ENCODE data around the gene ELK3. TPM values are rescaled to one million over a fixed set of nuclear protein-coding genes. Genes with fewer than 3 reads are reported as not detected.

ELK3 gene
- total RNA-seq, 2 experiments from 2014 or later, result 26.8 to 31.5 TPM

DNA sequence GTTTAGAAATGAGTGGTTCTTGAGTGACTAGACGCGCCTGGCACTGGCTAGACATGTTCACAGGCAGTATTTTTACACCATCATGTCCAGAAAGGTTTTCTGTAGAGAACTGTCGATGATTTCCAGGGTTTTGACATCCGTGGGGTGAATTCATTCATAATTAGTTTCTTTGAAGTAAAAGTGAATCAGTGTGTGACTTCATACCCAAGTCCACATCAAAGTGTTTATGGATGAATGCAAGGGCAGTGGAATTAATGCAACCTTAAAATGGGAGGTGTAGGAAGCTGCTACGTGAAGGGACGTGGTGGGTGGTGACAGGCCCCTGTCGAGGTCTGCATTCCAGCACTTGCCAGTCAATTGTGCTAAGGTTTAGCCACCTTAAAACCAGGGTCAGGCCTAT lies 38.4 kb upstream of the ELK3 start:
- TF ChIP-seq CTCF (IDR thresholded peaks at IDR 0.05), result no peak
- CTCF ChIA-PET, result no interaction called here
- Mint-ChIP-seq H3K4me1 (ENCODE audit: low read depth) (no peaks in the 10 kb centered on the region), H3K27ac (no peak overlapping the region), H3K4me3 (no peak overlapping the region), H3K9me3 (no peaks in the 10 kb centered on the region), H3K36me3 (ENCODE audit: low read depth) (no peaks in the 10 kb centered on the region), H3K27me3 (no peaks in the 10 kb centered on the region)
- Histone ChIP-seq H3K4me1 (ENCODE audit: insufficient read depth, low read length) (no peaks in the 10 kb centered on the region), H3K27me3 (ENCODE audit: control insufficient read depth in 1 of 2, insufficient read depth in 2 of 2, low read length in 2 of 2) (no peaks in the 10 kb centered on the region), H3K27ac (ENCODE audit: low read depth in 1 of 2, low read length in 2 of 2) (no peak overlapping the region), H3K9me3 (ENCODE audit: control insufficient read depth in 1 of 2, insufficient read depth in 1 of 2, low read length in 2 of 2) (no peaks in the 10 kb centered on the region), H3K4me3 (ENCODE audit: low read length) (no peak overlapping the region), H3K36me3 (ENCODE audit: insufficient read depth, low read length) (no peaks in the 10 kb centered on the region)
- intact Hi-C loops (cut with DNase I, micrococcal nuclease), result no loop called here
- DNase-seq, result no peak
- no peak for ATAC-seq (ENCODE audit: poor library complexity)
- POLR2A ChIA-PET, result no interaction called here

- no peaks in the 10 kb centered on the region for H3K36me3 Mint-ChIP-seq (ENCODE audit: low read depth)
- CTCF ChIA-PET, result no interaction called here
- intact Hi-C loops (cut with DNase I, micrococcal nuclease), result no loop called here
Measured at GRCh38 chr12:96156211-96156610, 38.0 kb upstream of the ELK3 start.

GRCh38 chr12:96157427-96157826 lies 36.7 kb upstream of the ELK3 start:
- intact Hi-C loops (cut with DNase I, micrococcal nuclease), result no loop called here
- H3K4me3 Mint-ChIP-seq, result no peak overlapping the region
- H3K27ac Mint-ChIP-seq, result no peak overlapping the region
- DNase-seq, result no peak
- H3K9me3 ChIP-seq (ENCODE audit: control insufficient read depth in 1 of 2, insufficient read depth in 1 of 2, low read length in 2 of 2), result no peaks in the 10 kb centered on the region
- no peaks in the 10 kb centered on the region for H3K36me3 Mint-ChIP-seq (ENCODE audit: low read depth)
- H3K9me3 Mint-ChIP-seq, result no peaks in the 10 kb centered on the region
- no peaks in the 10 kb centered on the region for H3K36me3 ChIP-seq (ENCODE audit: insufficient read depth, low read length)
- no peak for TF ChIP-seq CTCF (IDR thresholded peaks at IDR 0.05)
- ChIA-PET CTCF (no interaction called here), POLR2A (interaction anchor here (0.9 to 1.2 kb wide), 2 partner anchors 38 to 58 kb away, joined by 3 read pairs; no protein-coding TSS in a partner anchor)
- H3K4me1 ChIP-seq (ENCODE audit: insufficient read depth, low read length), result no peaks in the 10 kb centered on the region
- no peaks in the 10 kb centered on the region for H3K4me1 Mint-ChIP-seq (ENCODE audit: low read depth)
- H3K27me3 ChIP-seq (ENCODE audit: control insufficient read depth in 1 of 2, insufficient read depth in 2 of 2, low read length in 2 of 2), result no peaks in the 10 kb centered on the region
- ATAC-seq (ENCODE audit: poor library complexity), result no peak
- no peak overlapping the region for H3K4me3 ChIP-seq (ENCODE audit: low read length)
- no peak overlapping the region for H3K27ac ChIP-seq (ENCODE audit: low read depth in 1 of 2, low read length in 2 of 2)
- H3K27me3 Mint-ChIP-seq, result no peaks in the 10 kb centered on the region

More at GRCh38 chr12:96156211-96156610, 38.0 kb upstream of the ELK3 start:
- Histone ChIP-seq H3K4me3 (ENCODE audit: low read length) (no peak overlapping the region), H3K27ac (ENCODE audit: low read depth in 1 of 2, low read length in 2 of 2) (no peak overlapping the region), H3K4me1 (ENCODE audit: insufficient read depth, low read length) (no peaks in the 10 kb centered on the region), H3K9me3 (ENCODE audit: control insufficient read depth in 1 of 2, insufficient read depth in 1 of 2, low read length in 2 of 2) (no peaks in the 10 kb centered on the region), H3K27me3 (ENCODE audit: control insufficient read depth in 1 of 2, insufficient read depth in 2 of 2, low read length in 2 of 2) (no peaks in the 10 kb centered on the region), H3K36me3 (ENCODE audit: insufficient read depth, low read length) (no peaks in the 10 kb centered on the region)
- POLR2A ChIA-PET, result no interaction called here
- no peak for TF ChIP-seq CTCF (IDR thresholded peaks at IDR 0.05)
- Mint-ChIP-seq H3K4me1 (ENCODE audit: low read depth) (no peaks in the 10 kb centered on the region), H3K27ac (no peak overlapping the region), H3K9me3 (no peaks in the 10 kb centered on the region), H3K27me3 (no peaks in the 10 kb centered on the region), H3K4me3 (no peak overlapping the region)
- DNase-seq (no peak), ATAC-seq (ENCODE audit: poor library complexity) (no peak)
